Measurements from ENCODE around the gene ABCA13. TPM values are rescaled to one million over a fixed set of nuclear protein-coding genes. Genes with fewer than 3 reads are reported as not detected.

The ABCA13 gene
- polyA plus RNA-seq, 1 donor (not counting 4 experiments of a cell fraction or from before 2014, with no cell fraction given) = 0.76 TPM

- no peak for FAIRE-seq
- TF ChIP-seq EZH2 (IDR thresholded peaks at IDR 0.05; ENCODE audit: low read length) = no peak
- TF ChIP-seq CTCF (optimal IDR thresholded peaks at IDR 0.05 in 1 of 3, IDR thresholded peaks at IDR 0.05 in 1 of 3, conservative IDR thresholded peaks at IDR 0.05 in 1 of 3; ENCODE audit: extremely low read depth in 1 of 3, insufficient read depth in 2 of 3, low read length in 3 of 3) = no peak
- dilution Hi-C loops (cut with MboI; ENCODE audit: extremely low pct_ligation_motif_present, low sequenced_read_pairs) = no loop called here
These were observed 29.7 kb upstream of the ABCA13 start for GRCh38 chr7:48141521-48141920.

GRCh38 chr7:48144291-48144768, 26.9 kb upstream of the ABCA13 start:
- H3K4me2 ChIP-seq (ENCODE audit: control insufficient read depth, extremely low read depth, insufficient read depth, low read depth, low read length) = no peak overlapping the region
- H3K79me2 ChIP-seq (ENCODE audit: control insufficient read depth, insufficient read depth, low read length) = no peaks in the 10 kb centered on the region
- no peaks in the 10 kb centered on the region for H4K20me1 ChIP-seq (ENCODE audit: control insufficient read depth, extremely low read depth, insufficient read depth, low read length)
- no peaks in the 10 kb centered on the region for H3K9me3 ChIP-seq (ENCODE audit: control insufficient read depth, low read depth, low read length)
- no peak for DNase-seq (ENCODE audit: low read depth, low spot score)
- no peak overlapping the region for H3K27ac ChIP-seq (ENCODE audit: control insufficient read depth, insufficient read depth, low read length)
- no peaks in the 10 kb centered on the region for H3K9me1 ChIP-seq (ENCODE audit: control insufficient read depth, extremely low read depth, insufficient read depth, low read length)
- TF ChIP-seq EZH2 (IDR thresholded peaks at IDR 0.05; ENCODE audit: low read length) = no peak
- TF ChIP-seq CTCF (optimal IDR thresholded peaks at IDR 0.05 in 1 of 3, IDR thresholded peaks at IDR 0.05 in 1 of 3, conservative IDR thresholded peaks at IDR 0.05 in 1 of 3; ENCODE audit: extremely low read depth in 1 of 3, insufficient read depth in 2 of 3, low read length in 3 of 3) = no peak
- H3K27me3 ChIP-seq (ENCODE audit: control insufficient read depth, extremely low read depth, insufficient read depth, low read length) = no peaks in the 10 kb centered on the region
- no peaks in the 10 kb centered on the region for H3K4me1 ChIP-seq (ENCODE audit: control insufficient read depth, extremely low read depth, insufficient read depth, low read length)
- no peak overlapping the region for H3K4me3 ChIP-seq (ENCODE audit: control insufficient read depth in 2 of 3, extremely low read depth in 1 of 3, insufficient read depth in 2 of 3, low read depth in 1 of 3, low read length in 3 of 3)
- no peak overlapping the region for H3K9ac ChIP-seq (ENCODE audit: control insufficient read depth, extremely low read depth, insufficient read depth, low read length)
- dilution Hi-C loops (cut with MboI; ENCODE audit: extremely low pct_ligation_motif_present, low sequenced_read_pairs) = no loop called here
- FAIRE-seq = no peak
- no peak overlapping the region for H2AFZ ChIP-seq (ENCODE audit: control insufficient read depth, low read length)
- H3K36me3 ChIP-seq (ENCODE audit: control insufficient read depth in 2 of 2, extremely low read depth in 1 of 2, insufficient read depth in 2 of 2, low read length in 2 of 2) = no peaks in the 10 kb centered on the region

More at GRCh38 chr7:48141521-48141920, 29.7 kb upstream of the ABCA13 start:
- H3K79me2 ChIP-seq (ENCODE audit: control insufficient read depth, insufficient read depth, low read length) = no peaks in the 10 kb centered on the region
- DNase-seq (ENCODE audit: low read depth, low spot score) = no peak
- H3K4me1 ChIP-seq (ENCODE audit: control insufficient read depth, extremely low read depth, insufficient read depth, low read length) = no peaks in the 10 kb centered on the region
- no peak overlapping the region for H3K27ac ChIP-seq (ENCODE audit: control insufficient read depth, insufficient read depth, low read length)
- no peak overlapping the region for H3K4me3 ChIP-seq (ENCODE audit: control insufficient read depth in 2 of 3, extremely low read depth in 1 of 3, insufficient read depth in 2 of 3, low read depth in 1 of 3, low read length in 3 of 3)
- H3K4me2 ChIP-seq (ENCODE audit: control insufficient read depth, extremely low read depth, insufficient read depth, low read depth, low read length) = no peak overlapping the region
- no peaks in the 10 kb centered on the region for H3K27me3 ChIP-seq (ENCODE audit: control insufficient read depth, extremely low read depth, insufficient read depth, low read length)
- H3K9me1 ChIP-seq (ENCODE audit: control insufficient read depth, extremely low read depth, insufficient read depth, low read length) = no peaks in the 10 kb centered on the region
- no peak overlapping the region for H3K9ac ChIP-seq (ENCODE audit: control insufficient read depth, extremely low read depth, insufficient read depth, low read length)
- H2AFZ ChIP-seq (ENCODE audit: control insufficient read depth, low read length) = no peak overlapping the region
- H4K20me1 ChIP-seq (ENCODE audit: control insufficient read depth, extremely low read depth, insufficient read depth, low read length) = no peaks in the 10 kb centered on the region
- no peaks in the 10 kb centered on the region for H3K36me3 ChIP-seq (ENCODE audit: control insufficient read depth in 2 of 2, extremely low read depth in 1 of 2, insufficient read depth in 2 of 2, low read length in 2 of 2)
- H3K9me3 ChIP-seq (ENCODE audit: control insufficient read depth, low read depth, low read length) = no peaks in the 10 kb centered on the region
